H9 (cell line): ENCODE results near the gene PRG2. TPM values are rescaled to one million over a fixed set of nuclear protein-coding genes. Genes with fewer than 3 reads are reported as not detected.

Experiments used
- DNase-seq: peaks from one replicate; pipeline ENCODE4 v3.0.0-alpha.2; 2017
- H2AFZ ChIP-seq: one replicate; pipeline ENCODE4 v1.6.1; 2013; ENCODE audit warnings: mild to moderate bottlenecking, low read length, control low read depth, moderate library complexity
- H2AK5ac ChIP-seq: 2 replicates; pipeline ENCODE4 v1.6.1; 2013; ENCODE audit warnings: low read length, control low read depth, mixed read lengths; ENCODE audit not compliant: insufficient read length
- H2BK120ac ChIP-seq: one replicate; pipeline ENCODE4 v1.6.1; 2013; ENCODE audit warnings: low read depth, mild to moderate bottlenecking, low read length, control low read depth, inconsistent platforms; ENCODE audit not compliant: poor library complexity, severe bottlenecking
- H2BK12ac ChIP-seq: 2 replicates; pipeline ENCODE4 v1.6.1; 2013; ENCODE audit warnings: low read length, control low read depth, mixed read lengths, low read depth; ENCODE audit not compliant: insufficient read length
- H2BK15ac ChIP-seq: 2 replicates; pipeline ENCODE4 v1.6.1; 2013; ENCODE audit warnings: low read depth, low read length, control low read depth
- H2BK20ac ChIP-seq: one replicate; pipeline ENCODE4 v1.6.1; 2013; ENCODE audit warnings: low read depth, mild to moderate bottlenecking, low read length, control low read depth, inconsistent platforms; ENCODE audit not compliant: poor library complexity, severe bottlenecking
- H2BK5ac ChIP-seq: 2 replicates; pipeline ENCODE4 v1.6.1; 2013; ENCODE audit warnings: low read length, control low read depth, mixed read lengths; ENCODE audit not compliant: insufficient read length
- H3K14ac ChIP-seq: 2 replicates; pipeline ENCODE4 v1.6.1; 2013; ENCODE audit warnings: low read length, control low read depth; ENCODE audit not compliant: insufficient read depth
- H3K18ac ChIP-seq: 2 replicates; pipeline ENCODE4 v1.6.1; 2013; ENCODE audit warnings: low read depth, mild to moderate bottlenecking, mixed read lengths, low read length, control low read depth; ENCODE audit not compliant: insufficient read length
- H3K23ac ChIP-seq: 2 replicates; pipeline ENCODE4 v1.6.1; 2013; ENCODE audit warnings: low read length, control low read depth, mixed read lengths, low read depth; ENCODE audit not compliant: insufficient read length
- H3K23me2 ChIP-seq: 2 replicates; pipeline ENCODE4 v1.6.1; 2013; ENCODE audit warnings: low read depth, mild to moderate bottlenecking, mixed read lengths, low read length, control low read depth; ENCODE audit not compliant: insufficient read length, poor library complexity, severe bottlenecking
- H3K27ac ChIP-seq: 2 replicates; pipeline ENCODE4 v1.5.1; 2013; ENCODE audit warnings: low read length, control low read depth, mixed read lengths, low read depth; ENCODE audit not compliant: insufficient read length
- H3K27me3 ChIP-seq: 2 replicates; pipeline ENCODE4 v1.6.1; 2013; ENCODE audit warnings: low read length, control low read depth, inconsistent platforms; ENCODE audit not compliant: insufficient read depth
- H3K4ac ChIP-seq: 2 replicates; pipeline ENCODE4 v1.6.1; 2013; ENCODE audit warnings: low read depth, mild to moderate bottlenecking, control low read depth, inconsistent platforms, low read length, moderate library complexity
- H3K4me1 ChIP-seq: 2 replicates; pipeline ENCODE4 v1.6.1; 2013; ENCODE audit warnings: low read length, control low read depth, inconsistent platforms; ENCODE audit not compliant: insufficient read depth
- H3K4me2 ChIP-seq: 2 replicates; pipeline ENCODE4 v1.6.1; 2013; ENCODE audit warnings: low read length, control low read depth, mixed read lengths; ENCODE audit not compliant: insufficient read length, insufficient read depth
- H3K56ac ChIP-seq: 2 replicates; pipeline ENCODE4 v1.6.1; 2013; ENCODE audit warnings: low read depth, mild to moderate bottlenecking, mixed read lengths, low read length, control low read depth; ENCODE audit not compliant: insufficient read length
- H3K79me1 ChIP-seq: 2 replicates; pipeline ENCODE4 v1.6.1; 2013; ENCODE audit warnings: low read depth, mild to moderate bottlenecking, moderate library complexity, low read length, control low read depth, inconsistent platforms; ENCODE audit not compliant: insufficient read depth, poor library complexity, severe bottlenecking
- H3K79me2 ChIP-seq: 2 replicates; pipeline ENCODE4 v1.6.1; 2013; ENCODE audit warnings: low read length, control low read depth, inconsistent platforms; ENCODE audit not compliant: insufficient read depth
- H3K9ac ChIP-seq: 2 replicates; pipeline ENCODE4 v1.6.1; 2013; ENCODE audit warnings: low read length, control low read depth, mixed read lengths; ENCODE audit not compliant: insufficient read length; ENCODE audit errors: extremely low read depth
- H3K9me3 ChIP-seq: one replicate; pipeline ENCODE4 v1.6.1; 2013; ENCODE audit warnings: low read depth, low read length, inconsistent platforms; ENCODE audit not compliant: control insufficient read depth
- H3T11ph ChIP-seq: one replicate; pipeline ENCODE4 v1.6.1; 2013; ENCODE audit warnings: mild to moderate bottlenecking, low read length, control low read depth, inconsistent platforms
- H4K20me1 ChIP-seq: one replicate; pipeline ENCODE4 v1.6.1; 2013; ENCODE audit not compliant: control insufficient read depth, insufficient read length, insufficient read depth
- H4K5ac ChIP-seq: 2 replicates; pipeline ENCODE4 v1.6.1; 2013; ENCODE audit warnings: low read depth, mild to moderate bottlenecking, mixed read lengths, low read length, control low read depth; ENCODE audit not compliant: insufficient read length
- H4K8ac ChIP-seq: replicated peaks from 2 replicates; pipeline ENCODE4 v1.6.1; 2013; ENCODE audit warnings: low read length, control low read depth, mixed read lengths, low read depth; ENCODE audit not compliant: insufficient read length
- H4K91ac ChIP-seq: 2 replicates; pipeline ENCODE4 v1.6.1; 2013; ENCODE audit warnings: low read depth, mild to moderate bottlenecking, moderate library complexity, mixed read lengths, low read length, control low read depth; ENCODE audit not compliant: insufficient read length
- H3K27ac Mint-ChIP-seq, 3 experiments: 2 replicates in 2 of 3; 3 replicates in 1 of 3; pipeline ENCODE4 v1.8.0; 2020 to 2021; ENCODE audit warnings: mixed read lengths in 3 of 3, mild to moderate bottlenecking in 1 of 3, moderate library complexity in 1 of 3
- H3K27me3 Mint-ChIP-seq: 2 replicates; pipeline ENCODE4 v1.8.0; 2021; ENCODE audit warnings: low read depth, mild to moderate bottlenecking, moderate library complexity, mixed read lengths
- H3K36me3 Mint-ChIP-seq, 3 experiments: 2 replicates in 2 of 3; 3 replicates in 1 of 3; pipeline ENCODE4 v1.8.0; 2020 to 2021; ENCODE audit warnings: low read depth in 3 of 3, mixed read lengths in 3 of 3; ENCODE audit not compliant: insufficient read depth in 1 of 3
- H3K4me1 Mint-ChIP-seq, 2 experiments: 2 replicates each; pipeline ENCODE4 v1.8.0; 2020; ENCODE audit warnings: mixed read lengths in 2 of 2
- H3K4me3 Mint-ChIP-seq, 2 experiments: 2 replicates in 1 of 2; 3 replicates in 1 of 2; pipeline ENCODE4 v1.8.0; 2020 to 2021; ENCODE audit warnings: mild to moderate bottlenecking in 2 of 2, mixed read lengths in 2 of 2, moderate library complexity in 1 of 2
- H3K9me3 Mint-ChIP-seq, 2 experiments: 2 replicates in 1 of 2; 3 replicates in 1 of 2; pipeline ENCODE4 v1.8.0; 2020; ENCODE audit warnings: mild to moderate bottlenecking in 2 of 2, mixed read lengths in 2 of 2, moderate library complexity in 1 of 2
- WGBS: extraction: QIAGEN DNeasy Blood & Tissue Kit; methylation state at CpG from one replicate; pipeline ENCODE4 v1.1.7; 2013; ENCODE audit warnings: missing lambda C conversion rate, low lambda C conversion rate, mixed read lengths; ENCODE audit not compliant: insufficient read length; ENCODE audit errors: extremely low coverage; 5-methylcytosine and 5-hydroxymethylcytosine counted together
- total RNA-seq: library from RNA; stranded (reverse); gene quantifications from 2 replicates; pipeline ENCODE4 v1.2.1, GENCODE V29; 2021
- TF ChIP-seq, protein P1 (sequence below): fragments of 200-600 bp; sonication (generic); conservative IDR thresholded peaks from 3 replicates; pipeline ENCODE4 v1.8.0; 2021; ENCODE audit warnings: antibody characterized with exemption, mild to moderate bottlenecking

PRG2 gene
- total RNA-seq, 1 experiment from 2014 or later: not detected

DNA sequence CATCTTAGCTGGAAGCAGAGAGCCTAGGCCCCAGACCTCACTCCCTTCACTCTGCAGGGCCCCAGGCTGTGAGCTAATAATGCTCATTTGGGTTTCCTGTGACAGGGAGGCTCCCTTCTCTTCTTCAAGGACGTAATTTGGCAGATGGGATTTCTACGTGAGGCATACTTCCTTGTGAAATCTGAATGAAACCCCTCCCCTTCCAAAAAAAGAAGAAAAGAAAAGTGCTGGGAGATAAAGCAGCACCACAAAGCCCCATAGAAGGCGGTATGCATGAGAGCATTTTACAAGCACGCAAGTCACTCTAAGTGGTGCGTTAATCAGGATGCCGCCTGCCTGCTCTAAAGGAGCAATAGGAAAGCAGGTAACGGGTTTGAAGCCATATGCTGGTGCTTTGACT, 46.6 kb downstream of the PRG2 start:
- no peak for DNase-seq
- Histone ChIP-seq H4K8ac (no peak overlapping the region), H3T11ph (no peak overlapping the region), H3K23ac (no peak overlapping the region), H3K23me2 (no peaks in the 10 kb centered on the region), H2BK5ac (no peak overlapping the region), H4K5ac (no peak overlapping the region), H2AFZ (no peak overlapping the region), H4K20me1 (no peaks in the 10 kb centered on the region), H3K4ac (no peak overlapping the region), H3K4me1 (0 out of 2 replicates have a peak, but pooled peaks cover 3% of the 10 kb centered on the region), H3K27me3 (no peaks in the 10 kb centered on the region), H3K56ac (no peak overlapping the region), H3K9ac (no peak overlapping the region), H3K4me2 (no peak overlapping the region), H3K9me3 (no peaks in the 10 kb centered on the region), H3K79me1 (no peaks in the 10 kb centered on the region), H3K27ac (no peak overlapping the region), H3K18ac (no peak overlapping the region), H2BK15ac (no peak overlapping the region), H2BK12ac (no peak overlapping the region), H2AK5ac (no peak overlapping the region), H2BK20ac (no peak overlapping the region), H4K91ac (no peak overlapping the region), H3K79me2 (no peaks in the 10 kb centered on the region), H2BK120ac (no peak overlapping the region), H3K14ac (no peak overlapping the region)
- TF ChIP-seq, protein P1, sequence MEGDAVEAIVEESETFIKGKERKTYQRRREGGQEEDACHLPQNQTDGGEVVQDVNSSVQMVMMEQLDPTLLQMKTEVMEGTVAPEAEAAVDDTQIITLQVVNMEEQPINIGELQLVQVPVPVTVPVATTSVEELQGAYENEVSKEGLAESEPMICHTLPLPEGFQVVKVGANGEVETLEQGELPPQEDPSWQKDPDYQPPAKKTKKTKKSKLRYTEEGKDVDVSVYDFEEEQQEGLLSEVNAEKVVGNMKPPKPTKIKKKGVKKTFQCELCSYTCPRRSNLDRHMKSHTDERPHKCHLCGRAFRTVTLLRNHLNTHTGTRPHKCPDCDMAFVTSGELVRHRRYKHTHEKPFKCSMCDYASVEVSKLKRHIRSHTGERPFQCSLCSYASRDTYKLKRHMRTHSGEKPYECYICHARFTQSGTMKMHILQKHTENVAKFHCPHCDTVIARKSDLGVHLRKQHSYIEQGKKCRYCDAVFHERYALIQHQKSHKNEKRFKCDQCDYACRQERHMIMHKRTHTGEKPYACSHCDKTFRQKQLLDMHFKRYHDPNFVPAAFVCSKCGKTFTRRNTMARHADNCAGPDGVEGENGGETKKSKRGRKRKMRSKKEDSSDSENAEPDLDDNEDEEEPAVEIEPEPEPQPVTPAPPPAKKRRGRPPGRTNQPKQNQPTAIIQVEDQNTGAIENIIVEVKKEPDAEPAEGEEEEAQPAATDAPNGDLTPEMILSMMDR: no peak
- no peak overlapping the region; a peak in 1 of 5 replicates for H3K4me3 Mint-ChIP-seq
- peaks cover 37% of the 10 kb centered on the region for H3K27me3 Mint-ChIP-seq
- WGBS: no CpG with 5 or more reads among the region's 7 CpGs
- H3K36me3 Mint-ChIP-seq: no peaks in the 10 kb centered on the region
- H3K9me3 Mint-ChIP-seq: no peaks in the 10 kb centered on the region
- H3K27ac Mint-ChIP-seq: no peak overlapping the region
- peaks cover 42 to 50% of the 10 kb centered on the region in 2 experiments for H3K4me1 Mint-ChIP-seq
